OCI-LY7 (cell line): ENCODE data around the gene SEC14L2.

ENCODE experiments used
- CTCF ChIP-seq: fragments of 200-600 bp; sonication (generic); conservative IDR thresholded peaks from 2 replicates; pipeline ENCODE4 v1.5.1; 2014; ENCODE audit warnings: mild to moderate bottlenecking, antibody characterized with exemption, low read length, moderate library complexity, mixed read lengths
- EZH2phosphoT487 ChIP-seq: fragments of 200-600 bp; sonication (generic); IDR thresholded peaks from 2 replicates; pipeline ENCODE4 v1.6.1; 2018; ENCODE audit warnings: low read depth, borderline replicate concordance, mild to moderate bottlenecking, mixed run types, antibody characterized with exemption, low read length, moderate library complexity, mixed read lengths

GRCh38 chr22:30361916-30362650 is 34.7 kb upstream of the SEC14L2 start:
- TF ChIP-seq CTCF (no peak), EZH2phosphoT487 (no peak)
